Glutamatergic neuron (in vitro differentiated cells): ENCODE measurements around the gene RAB3C. TPM values are rescaled to one million over a fixed set of nuclear protein-coding genes. Genes with fewer than 3 reads are reported as not detected.
"Not testable (repeated sequence)": the region's sequence is repeated elsewhere in the genome, so short reads cannot be mapped to it uniquely, and the experiment has no call there.

ENCODE experiments used
- DNase-seq: peaks from one replicate; pipeline ENCODE4 v3.0.0; 2022
- H3K27ac Mint-ChIP-seq: one replicate; pipeline ENCODE4 v1.8.0; 2020; ENCODE audit warnings: mild to moderate bottlenecking, mixed read lengths, inconsistent platforms; ENCODE audit not compliant: unreplicated experiment
- H3K27me3 Mint-ChIP-seq: one replicate; pipeline ENCODE4 v1.8.0; 2020; ENCODE audit warnings: mild to moderate bottlenecking, moderate library complexity, mixed read lengths, inconsistent platforms; ENCODE audit not compliant: unreplicated experiment
- H3K36me3 Mint-ChIP-seq: one replicate; pipeline ENCODE4 v1.8.0; 2020; ENCODE audit warnings: mild to moderate bottlenecking, mixed read lengths, inconsistent platforms; ENCODE audit not compliant: unreplicated experiment
- H3K4me1 Mint-ChIP-seq: one replicate; pipeline ENCODE4 v1.8.0; 2020; ENCODE audit warnings: mild to moderate bottlenecking, low read depth, mixed read lengths, inconsistent platforms; ENCODE audit not compliant: unreplicated experiment
- H3K4me3 Mint-ChIP-seq: one replicate; pipeline ENCODE4 v1.8.0; 2020; ENCODE audit warnings: mild to moderate bottlenecking, mixed read lengths, inconsistent platforms; ENCODE audit not compliant: unreplicated experiment
- H3K9me3 Mint-ChIP-seq: one replicate; pipeline ENCODE4 v1.8.0; 2020; ENCODE audit warnings: mild to moderate bottlenecking, moderate library complexity, mixed read lengths, inconsistent platforms; ENCODE audit not compliant: unreplicated experiment
- total RNA-seq: library from RNA; stranded (reverse); fragmentation: NEBNext Ultra II Directional; extraction: Animal tissue kit (Norgen Biotek cat#: 25700); gene quantifications from one replicate; pipeline ENCODE4 v1.2.1, GENCODE V29; 2021; ENCODE audit not compliant: unreplicated experiment
- TF ChIP-seq, protein P1 (sequence below): fragments of 200-600 bp; sonication (generic); IDR thresholded peaks from one replicate; pipeline ENCODE4 v1.5.0; 2021; ENCODE audit not compliant: partially characterized antibody, unreplicated experiment

RAB3C gene
- total RNA-seq, 1 donor from 2014 or later: 36.2 TPM

DNA sequence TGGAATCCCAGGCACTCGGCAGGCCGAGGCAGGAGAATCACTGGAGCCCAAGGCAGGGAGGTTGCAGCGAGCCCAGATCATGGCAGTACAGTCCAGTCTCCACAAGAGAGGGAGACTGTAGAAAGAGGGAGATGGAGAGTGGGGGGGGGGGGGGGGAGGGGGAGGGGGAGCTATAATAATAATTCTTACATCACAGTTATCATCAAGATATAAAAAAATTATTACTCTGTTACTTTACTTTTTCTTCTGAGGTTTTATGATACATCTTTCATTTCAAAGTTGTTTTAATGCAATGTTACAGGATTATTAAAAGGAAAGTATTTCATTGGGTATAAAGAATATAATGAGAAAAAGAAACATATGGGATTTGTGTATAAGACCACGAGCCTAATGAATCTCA lies 17.8 kb upstream of the RAB3C start:
- DNase-seq: no peak
- Mint-ChIP-seq H3K9me3 (peaks cover 2% of the 10 kb centered on the region), H3K4me3 (no peak overlapping the region), H3K27ac (no peak overlapping the region), H3K27me3 (no peaks in the 10 kb centered on the region), H3K4me1 (no peaks in the 10 kb centered on the region), H3K36me3 (no peaks in the 10 kb centered on the region)
- TF ChIP-seq, protein P1, sequence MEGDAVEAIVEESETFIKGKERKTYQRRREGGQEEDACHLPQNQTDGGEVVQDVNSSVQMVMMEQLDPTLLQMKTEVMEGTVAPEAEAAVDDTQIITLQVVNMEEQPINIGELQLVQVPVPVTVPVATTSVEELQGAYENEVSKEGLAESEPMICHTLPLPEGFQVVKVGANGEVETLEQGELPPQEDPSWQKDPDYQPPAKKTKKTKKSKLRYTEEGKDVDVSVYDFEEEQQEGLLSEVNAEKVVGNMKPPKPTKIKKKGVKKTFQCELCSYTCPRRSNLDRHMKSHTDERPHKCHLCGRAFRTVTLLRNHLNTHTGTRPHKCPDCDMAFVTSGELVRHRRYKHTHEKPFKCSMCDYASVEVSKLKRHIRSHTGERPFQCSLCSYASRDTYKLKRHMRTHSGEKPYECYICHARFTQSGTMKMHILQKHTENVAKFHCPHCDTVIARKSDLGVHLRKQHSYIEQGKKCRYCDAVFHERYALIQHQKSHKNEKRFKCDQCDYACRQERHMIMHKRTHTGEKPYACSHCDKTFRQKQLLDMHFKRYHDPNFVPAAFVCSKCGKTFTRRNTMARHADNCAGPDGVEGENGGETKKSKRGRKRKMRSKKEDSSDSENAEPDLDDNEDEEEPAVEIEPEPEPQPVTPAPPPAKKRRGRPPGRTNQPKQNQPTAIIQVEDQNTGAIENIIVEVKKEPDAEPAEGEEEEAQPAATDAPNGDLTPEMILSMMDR: no peak

DNA sequence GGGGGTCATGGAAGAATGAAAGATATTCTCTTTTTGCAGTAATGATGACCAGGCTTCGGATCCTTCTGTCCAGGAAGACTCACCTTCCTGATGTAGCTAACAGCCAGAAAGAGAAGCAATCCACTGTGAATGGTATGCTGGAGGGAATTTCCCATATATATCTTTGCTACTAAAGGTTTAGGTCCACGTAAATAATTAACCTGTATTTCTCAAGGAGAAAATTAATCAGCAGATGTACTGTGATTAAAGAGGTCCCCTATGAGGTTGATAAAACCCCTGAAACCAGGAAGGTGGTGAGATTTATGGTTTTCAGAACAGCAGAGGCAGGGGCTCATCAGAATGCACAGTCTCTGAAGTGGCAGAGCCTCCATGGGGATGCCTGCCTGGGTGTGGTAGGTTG lies 11.4 kb upstream of the RAB3C start:
- Mint-ChIP-seq H3K9me3 (peaks cover 3% of the 10 kb centered on the region), H3K27me3 (no peaks in the 10 kb centered on the region), H3K36me3 (peaks cover 6% of the 10 kb centered on the region), H3K4me1 (no peaks in the 10 kb centered on the region), H3K27ac (no peak overlapping the region), H3K4me3 (no peak overlapping the region)
- DNase-seq: no peak
- TF ChIP-seq, protein P1: no peak

DNA sequence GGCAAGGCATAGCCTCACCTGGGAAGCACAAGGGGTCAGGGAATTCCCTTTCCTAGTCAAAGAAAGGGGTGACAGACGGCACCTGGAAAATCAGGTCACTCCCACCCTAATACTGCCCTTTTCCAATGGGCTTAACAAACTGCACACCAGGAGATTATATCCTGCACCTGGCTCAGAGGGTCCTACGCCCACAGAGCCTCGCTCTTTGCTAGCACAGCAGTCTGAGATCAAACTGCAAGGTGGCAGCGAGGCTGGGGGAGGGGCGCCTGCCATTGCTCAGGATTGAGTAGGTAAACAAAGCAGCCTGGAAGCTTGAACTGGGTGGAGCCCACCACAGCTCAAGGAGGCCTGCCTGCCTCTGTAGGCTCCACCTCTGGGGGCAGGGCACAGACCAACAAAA lies 9.9 kb upstream of the RAB3C start:
- not testable (repeated sequence) for H3K27me3 Mint-ChIP-seq, H3K36me3 Mint-ChIP-seq, H3K4me1 Mint-ChIP-seq, DNase-seq, H3K9me3 Mint-ChIP-seq, H3K27ac Mint-ChIP-seq, H3K4me3 Mint-ChIP-seq

DNA sequence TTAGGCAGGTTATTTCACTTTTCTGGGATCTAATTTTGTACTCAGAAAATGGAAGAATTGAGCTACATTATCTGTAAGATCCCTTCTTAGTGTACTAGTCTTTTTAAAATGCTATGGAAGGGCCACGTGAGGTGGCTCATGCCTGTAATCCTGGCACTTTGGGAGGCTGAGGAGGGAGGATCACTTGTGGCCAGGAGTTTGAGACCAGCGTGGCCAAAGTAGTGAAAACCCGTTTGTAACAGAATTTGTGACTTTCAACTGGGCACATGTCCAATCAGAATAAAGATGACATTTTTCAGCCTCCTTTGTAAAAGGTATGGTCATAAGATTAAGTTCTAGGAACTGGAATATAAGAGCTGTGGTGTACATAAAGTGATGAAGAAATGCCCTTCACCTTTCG lies 3.1 kb upstream of the RAB3C start:
- no peak overlapping the region for H3K4me3 Mint-ChIP-seq
- no peaks in the 10 kb centered on the region for H3K4me1 Mint-ChIP-seq
- H3K27ac Mint-ChIP-seq: no peak overlapping the region
- H3K36me3 Mint-ChIP-seq: no peaks in the 10 kb centered on the region
- TF ChIP-seq, protein P1: no peak
- peaks cover 10% of the 10 kb centered on the region for H3K27me3 Mint-ChIP-seq
- H3K9me3 Mint-ChIP-seq: peaks cover 8% of the 10 kb centered on the region
- no peak for DNase-seq

DNA sequence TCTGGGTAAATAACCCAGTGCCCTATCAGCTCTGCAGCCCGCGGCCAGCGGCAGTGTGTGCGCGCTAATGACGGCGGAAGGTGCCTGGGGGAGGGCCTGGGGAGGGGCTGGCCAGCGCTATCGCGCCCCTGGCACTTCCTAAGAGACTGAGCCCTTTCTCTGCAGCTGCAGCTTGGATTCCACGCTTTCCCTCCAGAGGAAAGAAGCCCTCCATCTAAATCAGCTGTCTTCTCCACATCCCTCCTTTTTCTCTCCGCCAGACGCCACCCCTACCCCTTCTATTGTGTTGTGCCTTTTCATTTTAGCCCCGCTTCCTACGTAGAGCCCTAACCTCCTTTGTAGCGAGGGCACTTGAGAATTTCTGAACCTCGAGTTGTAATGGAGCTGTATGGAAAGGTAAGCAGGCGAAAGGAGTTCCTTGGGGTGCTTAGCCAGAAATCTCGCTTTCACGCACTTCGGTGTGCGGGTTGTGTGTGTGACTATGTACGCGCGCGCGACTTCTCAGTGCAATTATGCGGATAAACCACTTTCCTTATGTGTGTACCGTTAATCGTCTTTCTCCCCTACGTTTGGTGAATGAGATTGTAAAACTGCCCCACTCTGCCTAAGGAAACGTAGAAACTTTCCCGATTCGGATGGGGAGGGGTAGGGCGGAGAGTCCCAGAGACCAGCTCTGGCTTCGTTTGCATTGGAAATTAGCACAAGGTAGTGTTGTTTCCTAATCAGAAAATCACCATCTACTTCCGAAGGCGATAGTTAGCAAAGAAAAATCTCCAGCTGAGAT lies 664 bp upstream of the RAB3C start:
- Mint-ChIP-seq H3K4me3 (peak overlapping the region; percentile 98), H3K27ac (peak overlapping the region; percentile 95), H3K9me3 (peaks cover 4% of the 10 kb centered on the region), H3K36me3 (no peaks in the 10 kb centered on the region), H3K4me1 (no peaks in the 10 kb centered on the region), H3K27me3 (peaks cover 10% of the 10 kb centered on the region)
- TF ChIP-seq, protein P1: no peak
- peak; percentile 66 for DNase-seq
